Activated gamma-delta T cell treated with anti-CD3 and anti-CD28 coated beads, Interleukin-2, amount 50 U/mL, for 16 hours (primary cell): Measurements from ENCODE around the gene LTC4S.

Experiments used
- DNase-seq: peaks from one replicate; pipeline ENCODE4 v3.0.0-alpha.2; 2020; ENCODE audit warnings: low read depth

The LTC4S gene

GRCh38 chr5:179795863-179796833 lies 2.4 kb downstream of the LTC4S start:
- peak; percentile 45 for DNase-seq

DNA sequence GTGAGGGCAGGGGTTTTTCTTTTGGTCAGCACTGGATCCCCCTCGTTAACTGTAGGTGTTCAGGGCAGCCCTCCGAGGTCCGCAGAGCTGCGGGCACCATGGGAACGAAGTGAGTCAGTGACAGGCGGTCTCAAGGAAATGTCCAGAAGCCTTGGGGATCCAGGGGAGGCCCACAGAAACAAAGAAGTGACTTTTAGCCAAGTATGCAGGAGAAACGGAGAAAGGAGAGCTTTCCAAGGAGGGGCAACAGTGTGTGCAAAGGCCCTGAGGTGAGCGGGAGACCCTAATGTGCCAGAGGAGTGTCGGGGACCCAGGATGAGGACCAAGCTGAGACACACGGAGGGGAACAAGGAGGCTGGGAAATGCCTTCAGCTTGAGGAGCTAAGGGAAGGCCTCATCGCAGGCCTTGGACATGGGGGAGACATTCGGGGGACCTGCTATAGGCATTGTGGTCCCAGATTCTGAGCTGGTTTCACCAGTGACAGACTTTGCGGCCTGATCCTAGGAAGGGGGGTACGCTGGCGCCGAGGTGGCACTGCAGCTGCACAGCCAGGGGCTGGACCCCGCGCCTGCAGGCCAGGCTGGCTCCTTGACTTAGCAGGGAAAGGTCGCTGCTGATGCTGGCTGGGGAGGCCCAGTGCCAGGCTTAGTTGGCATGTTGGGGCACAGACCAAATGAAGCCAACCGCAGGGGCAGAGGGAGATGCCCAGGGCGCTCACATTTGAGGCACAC lies 3.3 kb downstream of the LTC4S start:
- no peak for DNase-seq

- no peak for DNase-seq
These were observed 4.0 kb downstream of the LTC4S start for GRCh38 chr5:179797741-179798140.

DNA sequence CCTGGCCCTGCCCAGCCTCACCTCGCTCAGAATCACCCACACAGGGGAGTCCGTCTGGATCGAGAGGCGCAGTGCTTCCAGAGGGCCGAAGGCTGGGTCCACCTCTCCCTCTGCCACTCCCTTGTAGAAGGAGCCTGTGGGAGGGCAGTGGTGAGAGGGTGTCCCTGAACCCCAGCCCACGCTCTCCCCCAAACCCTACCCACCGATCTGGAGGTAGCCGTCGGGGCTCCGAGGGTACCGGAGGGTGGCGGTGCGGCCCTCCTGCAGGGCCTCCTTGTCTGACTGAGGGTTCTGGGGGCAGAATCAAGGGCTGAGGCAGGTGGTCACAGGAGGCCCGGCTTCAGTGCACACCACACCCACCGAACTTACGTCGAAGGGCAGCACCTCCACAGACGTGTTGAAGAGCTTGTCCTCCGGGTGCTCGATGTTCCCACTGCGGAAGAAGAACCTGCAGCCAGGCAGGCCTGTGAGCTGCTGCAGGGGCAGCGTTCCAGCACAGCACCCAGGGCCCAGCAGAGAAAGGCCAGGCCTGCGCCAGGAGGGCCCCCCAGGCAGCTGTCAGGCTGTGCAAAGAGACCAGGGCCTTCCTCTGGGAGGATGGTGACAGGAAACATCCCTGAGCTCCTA lies 4.5 kb downstream of the LTC4S start:
- no peak for DNase-seq

- DNase-seq: no peak
These were observed 5.2 kb downstream of the LTC4S start for GRCh38 chr5:179798771-179799643.

DNA sequence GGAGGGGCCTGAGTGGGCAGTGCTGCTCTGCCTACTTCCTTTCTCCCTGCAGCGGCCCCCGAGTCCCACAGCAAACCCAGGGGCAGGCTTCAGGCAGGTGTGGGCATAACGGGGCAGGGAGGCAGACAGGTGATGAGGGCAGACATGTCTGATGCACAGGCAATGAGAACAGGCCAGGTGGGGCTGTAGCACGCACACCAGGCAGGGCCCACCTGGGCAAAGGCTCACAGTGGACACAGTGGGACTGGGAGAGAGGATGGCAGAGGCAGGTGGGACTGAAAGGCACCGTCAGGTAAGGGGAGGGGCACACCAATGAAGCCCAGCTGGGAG lies 5.8 kb downstream of the LTC4S start:
- DNase-seq: no peak

GRCh38 chr5:179800071-179800695 lies 6.4 kb downstream of the LTC4S start:
- no peak for DNase-seq

DNA sequence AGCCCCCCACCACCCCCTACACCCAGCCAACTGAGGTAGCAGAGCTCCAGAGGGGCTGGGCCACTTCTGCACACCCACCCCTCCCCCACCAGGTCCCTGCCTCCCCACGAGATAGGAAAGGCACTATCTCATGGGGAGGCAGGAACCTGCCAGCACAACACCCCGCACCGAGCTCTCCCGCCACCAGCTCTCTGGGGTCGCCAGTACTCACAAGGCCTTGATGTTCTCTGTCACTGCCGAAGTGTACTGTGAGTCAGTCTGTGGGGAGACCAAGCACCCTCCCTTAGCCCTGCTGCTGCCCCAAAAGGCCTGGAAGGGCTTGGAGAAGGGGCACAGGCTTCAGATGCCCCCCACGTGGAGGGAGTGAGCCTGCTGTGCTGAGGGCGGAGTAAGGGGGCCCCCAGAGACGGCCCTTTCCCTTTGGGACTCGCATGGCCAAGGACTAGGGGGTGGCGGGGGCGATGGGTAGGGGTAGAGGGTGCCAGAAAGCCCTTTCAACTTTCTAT lies 7.0 kb downstream of the LTC4S start:
- no peak for DNase-seq

- peak; percentile 79 for DNase-seq
These were observed 7.8 kb downstream of the LTC4S start for GRCh38 chr5:179801304-179802206.

- DNase-seq: no peak
These were observed 8.6 kb downstream of the LTC4S start for GRCh38 chr5:179802207-179802883.

- DNase-seq: no peak
These were observed 9.3 kb downstream of the LTC4S start for GRCh38 chr5:179802950-179803562.

- no peak for DNase-seq
These were observed 10.1 kb downstream of the LTC4S start for GRCh38 chr5:179803651-179804554.

DNA sequence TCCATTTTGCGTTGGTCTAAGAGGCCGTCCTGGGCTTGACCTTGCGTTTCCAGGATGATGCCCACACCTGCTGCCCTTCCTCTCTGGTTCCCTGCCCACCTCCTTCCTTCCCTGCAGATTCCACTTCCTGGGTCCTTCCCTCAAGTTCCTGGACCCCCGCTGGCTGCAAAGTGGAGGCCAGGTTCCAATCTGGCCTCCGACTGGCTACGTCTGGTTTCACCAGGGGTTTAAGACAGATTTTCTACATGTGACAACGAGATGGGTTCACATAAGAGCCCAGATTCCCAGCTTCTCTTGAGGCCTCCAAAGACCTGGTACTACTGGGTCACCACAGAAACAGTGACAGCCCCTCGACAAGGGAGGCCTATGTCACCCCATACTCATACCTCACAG lies 10.8 kb downstream of the LTC4S start:
- DNase-seq: no peak

- no peak for DNase-seq
These were observed 11.3 kb downstream of the LTC4S start for GRCh38 chr5:179805070-179805528.

- DNase-seq: no peak
These were observed 11.9 kb downstream of the LTC4S start for GRCh38 chr5:179805529-179806249.

DNA sequence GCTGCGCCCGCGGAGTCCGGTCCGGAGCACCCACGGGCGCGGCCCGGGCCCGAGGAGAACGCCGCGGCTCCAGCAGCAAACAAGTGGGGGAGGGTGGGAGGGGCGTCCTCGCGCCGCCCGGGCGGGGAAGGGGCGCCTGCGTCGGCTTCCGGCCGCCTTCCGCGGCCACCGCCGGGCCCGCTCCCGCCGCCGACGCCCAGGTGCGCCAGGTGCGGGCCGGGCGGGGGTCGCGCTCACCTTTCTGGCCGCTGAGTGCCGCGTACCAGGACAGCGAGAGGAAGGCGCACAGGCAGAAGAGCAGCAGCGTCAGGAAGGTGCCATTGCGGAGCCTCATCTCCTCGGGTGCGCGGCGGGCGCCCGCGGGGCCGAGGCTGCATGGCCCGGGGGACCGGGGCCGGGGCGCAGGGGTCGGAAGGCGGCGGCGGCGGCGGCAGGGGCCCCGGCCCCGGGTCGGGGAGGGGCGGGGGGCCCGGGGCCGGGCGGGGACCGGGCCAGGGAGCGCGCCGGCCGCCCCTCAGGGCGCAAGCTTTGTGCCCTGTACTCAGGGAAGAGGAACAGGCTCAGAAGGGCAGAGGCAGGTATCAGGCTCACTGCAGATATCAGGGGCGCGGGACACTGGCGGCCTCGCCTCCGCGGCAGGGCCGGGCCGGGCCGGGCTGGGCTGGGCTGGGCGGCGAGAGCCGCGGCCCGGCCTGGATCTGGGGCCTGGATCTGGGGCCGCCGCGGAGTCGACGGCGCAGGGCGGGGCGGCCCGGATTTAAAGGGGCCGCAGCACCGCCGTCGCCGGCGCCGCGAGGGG lies 12.7 kb downstream of the LTC4S start, which contains the start of gene MGAT4B:
Gene MGAT4B, minus strand, starts transcription at position 617 of the 799 bp plus-strand sequence. Its CDS starts 283 bp downstream, at position 334.
- DNase-seq: no peak
